GF-D8 (cell line): ENCODE data around the gene RAB17.

Experiments
- DNase-seq: peaks from one replicate; lab custom pipeline; 2025; lab: John Stamatoyannopoulos, UW

Gene RAB17, protein sequence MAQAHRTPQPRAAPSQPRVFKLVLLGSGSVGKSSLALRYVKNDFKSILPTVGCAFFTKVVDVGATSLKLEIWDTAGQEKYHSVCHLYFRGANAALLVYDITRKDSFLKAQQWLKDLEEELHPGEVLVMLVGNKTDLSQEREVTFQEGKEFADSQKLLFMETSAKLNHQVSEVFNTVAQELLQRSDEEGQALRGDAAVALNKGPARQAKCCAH

DNA sequence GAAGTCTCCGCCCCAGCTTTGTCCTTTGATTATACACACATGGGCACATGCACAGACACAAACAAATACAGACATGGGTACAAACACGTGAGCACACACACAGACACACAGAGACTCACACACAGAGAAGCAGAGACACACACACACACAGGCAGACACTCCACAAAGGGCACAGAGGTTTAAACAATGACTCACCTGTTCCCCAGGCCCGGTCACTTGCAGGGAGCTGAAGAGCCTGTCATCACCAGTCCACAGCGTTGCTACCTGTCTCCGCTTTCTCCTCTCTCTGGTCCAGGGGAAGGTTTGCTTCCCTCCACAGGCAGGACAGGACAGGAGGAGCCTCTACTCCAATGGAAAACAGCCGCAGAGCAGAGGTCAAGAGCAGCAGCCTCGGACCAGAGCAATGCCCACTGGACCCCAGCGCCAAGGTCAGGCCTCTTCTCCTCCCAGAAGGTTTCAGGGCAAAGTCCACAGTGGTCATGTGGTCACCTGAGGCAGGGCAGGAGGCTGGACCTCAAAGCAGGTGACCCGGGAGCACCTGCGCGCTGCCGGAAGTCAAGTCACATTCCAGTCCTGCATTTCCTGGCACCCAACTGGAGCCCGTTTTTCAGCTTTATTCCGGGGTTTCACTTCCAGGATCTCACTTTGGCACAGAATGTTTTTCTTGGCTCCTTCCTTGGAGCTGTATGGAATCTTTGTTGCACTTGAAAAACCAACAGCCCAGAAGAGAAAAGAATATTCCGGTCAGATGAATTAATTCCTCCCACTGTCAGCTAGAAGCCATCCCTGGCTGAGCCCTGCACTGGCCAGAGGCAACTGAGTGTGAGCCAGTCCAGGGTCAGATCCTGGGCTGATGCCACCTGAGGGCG lies at the start of gene RAB17:
Gene RAB17, minus strand, starts transcription at position 463 of the 869 bp plus-strand sequence. CDS start 4,580 bp downstream, outside the sequence.
- no peak for DNase-seq

DNA sequence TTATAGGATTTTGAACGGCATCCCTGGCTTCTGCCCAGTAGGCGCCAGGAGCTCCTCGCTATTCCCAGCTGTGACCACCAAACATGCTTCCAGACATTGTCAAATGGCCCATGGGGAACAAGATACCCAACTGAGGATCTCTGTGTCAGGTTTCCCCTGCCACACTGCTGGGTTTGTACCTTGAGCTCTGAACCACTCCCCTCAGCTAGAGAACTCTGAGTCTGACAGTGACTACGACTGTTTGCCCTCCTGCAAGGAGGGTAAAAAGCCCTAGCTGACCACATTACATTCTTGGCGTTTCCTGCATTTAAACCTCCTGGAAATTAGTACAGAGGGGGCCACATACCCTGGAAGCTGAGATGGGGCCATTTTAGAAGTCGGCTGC lies 49.3 kb upstream of the RAB17 start:
- no peak for DNase-seq

- no peak for DNase-seq
These were observed 48.7 kb upstream of the RAB17 start for GRCh38 chr2:237639052-237639835.

- DNase-seq = no peak
These were observed 47.6 kb upstream of the RAB17 start for GRCh38 chr2:237638176-237638575.

GRCh38 chr2:237637429-237638135 lies 47.0 kb upstream of the RAB17 start:
- no peak for DNase-seq

- no peak for DNase-seq
These were observed 46.0 kb upstream of the RAB17 start for GRCh38 chr2:237636578-237636977.

GRCh38 chr2:237633061-237633561 lies 42.6 kb upstream of the RAB17 start:
- no peak for DNase-seq

- no peak for DNase-seq
These were observed 41.5 kb upstream of the RAB17 start for GRCh38 chr2:237631801-237632585.

DNA sequence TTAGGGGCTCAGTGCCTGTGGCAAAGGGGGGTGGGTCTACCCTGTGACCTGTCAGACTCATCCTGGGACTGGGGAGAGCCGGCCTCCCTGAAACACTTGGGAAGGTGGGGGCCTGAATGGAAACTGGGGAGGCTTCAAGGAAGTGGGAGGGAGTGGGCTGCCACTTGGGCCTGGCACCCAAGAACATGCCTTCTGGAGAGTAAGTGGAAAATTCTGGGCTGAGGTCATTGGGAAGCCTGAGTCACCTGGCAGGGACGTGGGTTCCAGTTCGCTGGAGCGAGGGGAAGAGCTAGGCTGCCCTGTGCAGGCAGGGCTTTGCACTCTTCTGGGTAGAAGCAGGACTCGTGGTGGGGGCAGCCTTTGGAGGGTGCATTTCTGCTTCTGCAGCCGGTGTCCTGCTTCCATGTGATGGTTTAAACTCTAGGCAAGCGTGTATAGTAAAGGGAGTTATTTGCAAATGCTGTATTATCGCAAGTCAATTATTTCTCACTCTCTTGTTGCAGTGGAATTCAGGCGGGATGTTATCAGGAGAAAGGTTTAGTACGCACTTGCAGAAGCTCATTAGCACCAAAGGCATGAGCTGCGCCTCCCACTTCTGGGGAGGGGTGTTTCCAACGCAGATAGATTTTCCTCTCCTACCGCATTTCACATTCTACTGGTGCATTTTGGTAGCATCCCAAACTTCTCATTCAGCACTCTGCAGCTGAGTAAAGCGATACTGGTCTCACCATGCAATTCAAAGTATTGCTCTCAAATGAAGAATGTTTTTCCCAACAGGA lies 40.7 kb upstream of the RAB17 start:
- no peak for DNase-seq

- DNase-seq = no peak
These were observed 39.9 kb upstream of the RAB17 start for GRCh38 chr2:237630216-237631000.

GRCh38 chr2:237629739-237630138 lies 39.2 kb upstream of the RAB17 start:
- no peak for DNase-seq

GRCh38 chr2:237629188-237629534 lies 38.6 kb upstream of the RAB17 start:
- DNase-seq = no peak

- no peak for DNase-seq
These were observed 38.0 kb upstream of the RAB17 start for GRCh38 chr2:237628247-237629187.

GRCh38 chr2:237627441-237628246 lies 37.1 kb upstream of the RAB17 start, which contains the start of gene LRRFIP1:
LRRFIP1 (plus strand) TSS chr2:237627587; CDS start chr2:237627645, 58 bp downstream.
- no peak for DNase-seq

DNA sequence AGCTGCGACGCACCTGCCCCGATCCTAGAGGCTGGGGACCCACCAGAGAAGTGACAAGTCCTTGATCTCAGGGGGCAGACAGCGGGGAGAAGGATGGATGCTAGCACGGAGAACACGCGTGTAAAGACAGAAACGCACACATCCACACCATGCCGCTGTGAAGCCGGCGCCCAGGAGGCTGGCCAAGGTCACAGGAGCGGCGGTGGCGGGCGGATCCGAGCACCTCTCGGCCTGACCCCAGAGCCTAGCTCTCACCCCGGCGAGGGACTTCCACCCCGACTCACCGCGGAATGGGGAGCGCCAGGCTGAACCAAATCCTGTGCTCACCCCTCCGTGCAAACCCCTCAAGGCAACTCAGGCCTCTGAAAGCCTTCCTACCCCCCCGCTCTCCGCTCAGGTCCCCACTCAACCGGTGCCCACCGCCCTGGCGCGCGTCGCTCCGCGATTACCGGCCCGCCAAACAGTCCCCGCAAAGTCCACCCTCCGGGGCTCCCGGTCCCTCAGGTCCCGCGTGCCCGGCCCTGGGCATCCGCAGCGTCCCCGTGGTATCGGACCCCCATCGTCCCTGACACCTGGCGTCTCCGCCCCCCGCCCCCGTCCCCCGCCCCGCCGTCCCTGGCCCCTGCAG lies 36.4 kb upstream of the RAB17 start:
- no peak for DNase-seq

DNA sequence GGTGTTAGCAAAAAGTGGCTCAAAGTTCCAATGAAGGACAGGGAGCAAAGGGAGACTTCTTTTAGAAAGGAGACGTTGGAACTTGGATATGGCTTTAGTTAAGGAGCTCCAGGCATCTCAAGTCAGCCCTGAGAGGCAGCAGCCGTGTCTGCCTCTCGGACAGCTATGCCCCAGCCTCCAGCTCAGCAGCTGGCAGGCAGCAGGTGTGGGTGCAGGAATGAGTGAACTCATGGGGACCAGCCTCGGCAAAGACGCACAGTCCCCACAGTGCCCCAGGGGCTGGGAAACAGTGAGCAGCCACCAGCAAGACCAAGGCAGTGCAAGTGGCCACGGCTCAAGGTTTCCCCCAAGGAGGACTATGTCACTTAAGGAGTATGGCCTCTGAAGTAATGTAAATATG lies 35.2 kb upstream of the RAB17 start:
- no peak for DNase-seq

- no peak for DNase-seq
These were observed 34.7 kb upstream of the RAB17 start for GRCh38 chr2:237625216-237625705.
